Measurements from ENCODE around the gene EIF3L. TPM values are rescaled to one million over a fixed set of nuclear protein-coding genes. Genes with fewer than 3 reads are reported as not detected.
"Not testable (repeated sequence)": the region's sequence is repeated elsewhere in the genome, so short reads cannot be mapped to it uniquely, and the experiment has no call there.

EIF3L gene
- 606 TPM for total RNA-seq

DNA sequence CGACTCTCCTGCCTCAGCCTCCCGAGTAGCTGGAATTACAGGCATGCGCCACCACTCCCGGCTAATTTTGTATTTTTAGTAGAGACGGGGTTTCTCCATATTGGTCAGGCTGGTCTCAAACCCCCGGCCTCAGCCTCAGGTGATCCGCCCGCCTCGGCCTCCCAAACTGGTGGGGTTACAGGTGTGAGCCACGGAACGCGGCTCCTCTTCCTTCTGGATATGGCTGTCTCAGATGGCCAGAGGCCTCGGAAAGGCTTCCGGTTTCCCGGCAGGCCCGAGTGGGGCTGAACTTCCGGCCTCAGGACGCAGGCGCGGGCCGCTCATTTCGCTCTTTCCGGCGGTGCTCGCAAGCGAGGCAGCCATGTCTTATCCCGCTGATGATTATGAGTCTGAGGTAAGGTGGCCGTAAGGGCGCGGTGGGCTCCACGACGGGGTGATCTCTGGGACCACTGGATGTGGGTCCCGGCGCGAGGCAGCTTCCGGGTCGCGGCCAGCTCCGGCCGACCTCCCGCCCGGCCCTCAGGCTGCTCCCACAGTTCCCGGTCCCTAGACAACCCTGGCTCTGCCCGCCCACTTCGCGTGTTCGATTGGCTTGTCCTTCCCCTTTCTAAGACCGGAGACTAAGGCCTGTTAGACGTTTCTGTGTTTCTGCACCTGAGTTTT lies at the start of gene EIF3L:
Gene EIF3L, plus strand, starts transcription at position 331 of the 663 bp plus-strand sequence. Its CDS starts 31 bp downstream, at position 362.
- DNase-seq: peak; percentile 96

DNA sequence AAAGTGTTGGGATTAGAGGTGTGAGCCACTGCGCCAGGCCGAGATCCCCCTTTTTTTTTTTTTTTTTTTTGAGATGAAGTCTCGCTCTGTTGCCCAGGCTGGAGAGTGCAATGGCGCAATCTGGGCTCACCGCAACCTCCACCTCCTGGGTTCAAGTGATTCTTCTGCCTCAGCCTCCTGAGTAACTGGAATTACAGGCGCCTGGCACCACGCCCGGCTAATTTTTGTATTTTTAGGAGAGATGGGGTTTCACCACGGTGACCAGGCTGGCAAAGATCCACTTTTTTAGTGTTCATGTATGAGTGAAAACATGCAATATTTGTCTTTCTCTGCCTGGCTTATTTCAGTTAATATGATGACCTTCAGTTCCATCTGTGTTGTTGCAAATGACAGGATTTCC lies 49.2 kb upstream of the EIF3L start:
- not testable (repeated sequence) for DNase-seq

DNA sequence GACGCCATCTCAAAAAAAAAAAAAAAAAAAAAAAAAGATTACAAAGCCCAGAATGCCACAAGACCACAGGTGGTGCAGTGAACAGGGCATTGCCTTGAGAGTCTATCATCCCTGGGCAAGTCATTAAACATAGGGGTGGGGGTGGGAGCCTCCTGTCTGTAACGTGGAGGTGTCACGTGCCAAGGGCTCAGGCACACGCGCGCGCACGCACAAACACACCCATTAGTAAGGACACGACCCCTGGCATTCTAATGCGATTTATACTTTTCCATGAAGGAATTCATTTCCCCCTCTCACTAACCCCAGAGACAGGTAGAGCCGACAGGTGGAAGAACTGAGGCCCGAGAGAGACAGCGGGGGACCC lies 47.3 kb upstream of the EIF3L start:
- no peak for DNase-seq

DNA sequence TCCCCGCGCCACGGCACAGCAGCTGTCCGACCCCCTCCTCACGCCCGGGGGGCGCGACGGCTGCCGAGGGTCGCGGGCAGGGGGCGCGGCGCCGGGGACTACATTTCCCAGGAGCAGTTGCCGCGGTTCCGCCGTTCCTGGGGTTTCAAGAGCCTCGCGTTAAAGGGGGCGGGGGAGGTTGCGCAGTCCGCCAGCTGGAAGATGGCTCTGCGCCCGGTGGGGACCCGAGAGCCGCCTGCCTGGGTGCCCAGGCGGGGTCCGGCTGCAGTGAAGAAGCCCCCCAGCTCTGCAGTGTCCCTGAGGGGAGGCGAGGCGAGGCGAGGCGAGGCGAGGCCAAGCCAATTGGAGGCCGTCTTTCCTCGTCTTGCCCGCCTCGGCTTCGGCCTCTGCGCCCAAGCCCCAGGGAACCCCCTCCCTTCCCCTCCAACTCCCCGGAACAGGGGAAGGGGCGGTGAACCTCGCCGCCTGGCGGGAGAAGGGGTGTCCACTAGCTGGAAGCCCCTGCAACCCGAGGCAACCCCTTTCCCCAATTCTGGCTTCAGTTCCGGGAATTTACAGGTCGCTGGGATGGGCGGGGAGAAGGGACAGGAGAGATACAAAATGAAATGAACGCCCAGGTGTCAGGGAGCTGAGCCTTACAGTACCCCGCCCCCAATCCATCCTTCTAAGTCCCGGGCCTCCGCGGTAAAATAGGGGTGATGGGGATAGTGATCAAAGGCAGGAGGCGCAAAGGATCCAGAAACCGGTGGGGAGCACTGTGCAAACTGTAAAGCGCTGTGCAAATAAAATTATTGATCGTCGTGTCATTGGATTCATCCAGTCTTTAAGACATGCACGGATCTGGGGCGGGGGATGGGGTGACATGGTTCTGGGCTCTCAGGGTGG lies 46.7 kb upstream of the EIF3L start:
- DNase-seq: peak; percentile 89

DNA sequence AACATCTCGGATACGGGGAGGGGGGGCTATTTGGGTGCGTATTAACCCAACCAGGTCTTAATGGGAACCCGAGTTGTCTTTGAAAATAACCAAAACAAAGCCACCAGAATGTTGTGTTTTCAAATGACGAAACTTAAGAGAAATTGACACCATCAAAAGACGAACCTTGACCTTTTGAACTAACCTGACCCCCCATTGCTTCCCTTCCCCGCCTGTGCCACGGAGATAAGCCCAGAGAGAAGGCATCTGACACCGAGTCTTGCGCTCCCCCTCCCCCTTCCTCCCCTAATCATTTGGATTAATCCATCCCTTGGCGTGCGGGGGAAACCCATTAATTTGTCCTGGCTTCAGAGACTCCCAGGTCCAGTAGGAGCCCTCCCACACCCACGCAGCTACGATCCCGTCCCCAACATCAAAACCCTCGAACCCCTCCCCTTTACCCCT lies 46.0 kb upstream of the EIF3L start:
- peak; percentile 39 for DNase-seq

DNA sequence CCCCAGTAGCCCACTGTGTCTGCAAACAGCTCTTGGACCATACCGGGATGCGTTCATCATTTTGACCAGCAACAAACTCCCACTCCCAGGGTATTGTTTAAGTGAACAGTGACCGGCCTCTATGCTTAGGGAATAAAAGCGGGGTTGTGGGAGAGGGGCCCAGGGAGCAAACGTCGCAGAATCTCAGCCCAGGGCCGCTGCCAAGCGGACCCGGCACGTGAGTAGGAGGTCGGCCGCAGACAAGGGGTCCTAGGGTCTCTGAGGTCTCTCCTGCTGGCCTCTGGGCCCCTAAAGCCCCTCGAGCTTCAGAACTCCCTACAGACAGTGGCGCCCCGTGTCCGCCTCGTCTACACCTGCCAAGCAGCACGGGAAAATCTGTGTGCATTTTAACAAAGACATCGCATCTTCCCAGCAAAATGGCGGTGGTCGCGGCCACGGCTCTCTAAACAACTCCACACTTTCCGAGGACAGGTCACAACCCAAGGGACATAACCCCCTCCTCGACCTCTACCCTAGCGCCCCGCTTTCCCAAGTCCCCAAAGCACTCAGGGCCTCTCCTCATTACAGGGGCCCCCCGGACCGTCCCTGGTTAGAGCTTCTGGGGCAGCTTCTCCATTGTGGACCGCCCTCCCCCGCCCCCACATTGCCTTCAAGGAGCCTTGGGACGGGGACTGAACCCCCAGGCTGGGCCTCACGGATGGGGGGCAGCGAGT lies 45.4 kb upstream of the EIF3L start:
- DNase-seq: no peak

DNA sequence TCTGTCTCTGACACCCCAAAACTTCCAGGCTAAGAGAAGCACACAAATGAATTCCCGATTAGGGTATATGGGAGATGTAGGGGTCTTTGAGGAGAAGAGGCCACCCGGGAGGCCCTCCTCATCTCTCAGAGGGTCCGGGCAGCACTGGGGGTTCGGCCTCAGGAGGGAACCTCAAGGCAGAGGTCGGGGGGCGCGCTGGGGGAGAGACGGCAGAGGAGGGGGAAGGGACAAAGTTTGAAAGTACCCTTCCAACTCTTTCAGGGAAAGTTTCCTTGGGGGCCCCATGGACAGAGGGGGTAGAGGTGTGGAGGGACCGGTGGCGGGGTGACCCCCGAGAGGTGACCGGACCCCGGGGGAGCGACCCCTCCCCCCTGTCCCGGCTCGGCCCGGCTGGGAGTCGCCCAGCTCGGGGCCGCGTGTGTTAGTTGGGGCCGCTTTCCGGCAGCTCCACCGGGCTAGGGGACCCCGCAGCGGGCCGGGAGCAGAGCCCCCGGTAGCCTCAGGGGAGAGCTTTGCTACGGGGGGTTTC lies 44.8 kb upstream of the EIF3L start:
- DNase-seq: no peak

DNA sequence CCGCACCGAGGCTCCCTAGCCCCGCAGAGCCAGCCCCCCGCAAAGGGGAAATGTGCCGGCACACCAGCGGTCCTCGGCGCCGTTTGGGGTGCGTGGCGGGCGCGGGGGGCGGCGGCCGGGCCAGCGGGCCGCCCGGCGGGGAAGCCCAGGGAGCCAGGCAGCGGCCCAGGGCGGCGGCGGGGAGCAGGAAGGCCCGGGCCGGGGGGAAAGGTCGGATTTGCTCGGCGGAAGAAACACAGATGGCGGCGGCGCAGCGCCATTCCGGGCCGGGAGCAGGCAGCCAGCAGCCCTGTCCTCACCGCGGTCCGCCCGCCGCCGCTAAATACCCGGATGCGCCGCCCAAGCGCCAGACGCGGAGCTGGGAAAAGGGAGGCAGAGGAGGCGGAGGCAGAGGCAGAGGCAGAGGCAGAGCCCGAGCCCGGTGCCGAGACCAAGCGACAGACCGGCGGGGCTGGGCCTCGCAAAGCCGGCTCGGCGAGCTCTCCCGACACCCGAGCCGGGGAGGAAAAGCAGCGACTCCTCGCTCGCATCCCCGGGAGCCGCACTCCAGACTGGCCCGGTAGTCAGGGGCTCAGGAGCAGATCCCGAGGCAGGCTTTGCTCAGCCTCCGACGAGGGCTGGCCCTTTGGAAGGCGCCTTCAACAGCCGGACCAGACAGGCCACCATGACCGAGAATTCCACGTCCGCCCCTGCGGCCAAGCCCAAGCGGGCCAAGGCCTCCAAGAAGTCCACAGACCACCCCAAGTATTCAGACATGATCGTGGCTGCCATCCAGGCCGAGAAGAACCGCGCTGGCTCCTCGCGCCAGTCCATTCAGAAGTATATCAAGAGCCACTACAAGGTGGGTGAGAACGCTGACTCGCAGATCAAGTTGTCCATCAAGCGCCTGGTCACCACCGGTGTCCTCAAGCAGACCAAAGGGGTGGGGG lies 44.1 kb upstream of the EIF3L start:
- peak; percentile 95 for DNase-seq

DNA sequence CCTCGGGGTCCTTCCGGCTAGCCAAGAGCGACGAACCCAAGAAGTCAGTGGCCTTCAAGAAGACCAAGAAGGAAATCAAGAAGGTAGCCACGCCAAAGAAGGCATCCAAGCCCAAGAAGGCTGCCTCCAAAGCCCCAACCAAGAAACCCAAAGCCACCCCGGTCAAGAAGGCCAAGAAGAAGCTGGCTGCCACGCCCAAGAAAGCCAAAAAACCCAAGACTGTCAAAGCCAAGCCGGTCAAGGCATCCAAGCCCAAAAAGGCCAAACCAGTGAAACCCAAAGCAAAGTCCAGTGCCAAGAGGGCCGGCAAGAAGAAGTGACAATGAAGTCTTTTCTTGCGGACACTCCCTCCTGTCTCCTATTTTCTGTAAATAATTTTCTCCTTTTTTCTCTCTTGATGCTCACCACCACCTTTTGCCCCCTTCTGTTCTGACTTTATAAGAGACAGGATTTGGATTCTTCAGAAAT lies 43.4 kb upstream of the EIF3L start:
- DNase-seq: peak; percentile 25

DNA sequence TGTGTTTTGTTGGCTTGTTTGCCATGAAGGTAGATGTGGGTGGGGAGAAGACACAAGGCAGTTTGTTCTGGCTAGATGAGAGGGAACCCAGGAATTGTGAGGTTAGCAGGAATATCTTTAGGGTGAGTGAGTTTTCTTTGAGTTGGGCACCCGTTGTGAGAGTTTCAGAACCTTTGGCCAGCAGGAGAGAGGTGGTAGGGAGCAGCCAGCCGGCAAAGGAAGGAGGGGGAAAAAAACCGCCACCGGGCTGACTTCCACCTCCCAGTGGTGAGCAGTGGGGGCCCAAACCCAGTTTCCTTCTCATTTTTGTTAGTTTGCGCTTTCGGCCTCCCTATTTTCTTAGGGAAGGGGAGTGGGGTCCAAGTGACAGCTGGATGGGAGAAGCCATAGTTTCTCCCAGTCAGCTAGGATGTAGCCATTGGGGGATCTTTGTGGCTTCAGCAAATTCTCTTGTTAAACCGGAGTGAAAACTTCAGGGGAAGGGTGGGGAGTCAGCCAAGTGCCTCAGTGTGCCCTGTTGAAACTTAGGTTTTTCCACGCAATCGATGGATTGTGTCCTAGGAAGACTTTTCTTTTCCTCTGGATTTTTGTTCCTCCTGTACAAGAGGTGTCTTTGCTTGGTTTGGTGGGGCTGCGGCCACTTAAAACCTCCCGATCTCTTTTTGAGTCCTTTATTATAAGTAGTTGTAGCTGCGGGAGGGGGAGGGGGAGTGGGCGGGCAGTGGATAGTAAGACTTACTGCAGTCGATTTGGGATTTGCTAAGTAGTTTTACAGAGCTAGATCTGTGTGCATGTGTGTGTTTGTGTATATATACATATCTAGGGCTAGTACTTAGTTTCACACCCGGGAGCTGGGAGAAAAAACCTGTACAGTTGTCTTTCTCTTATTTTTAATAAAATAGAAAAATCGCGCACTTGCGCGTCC lies 42.5 kb upstream of the EIF3L start:
- DNase-seq: peak; percentile 52

DNA sequence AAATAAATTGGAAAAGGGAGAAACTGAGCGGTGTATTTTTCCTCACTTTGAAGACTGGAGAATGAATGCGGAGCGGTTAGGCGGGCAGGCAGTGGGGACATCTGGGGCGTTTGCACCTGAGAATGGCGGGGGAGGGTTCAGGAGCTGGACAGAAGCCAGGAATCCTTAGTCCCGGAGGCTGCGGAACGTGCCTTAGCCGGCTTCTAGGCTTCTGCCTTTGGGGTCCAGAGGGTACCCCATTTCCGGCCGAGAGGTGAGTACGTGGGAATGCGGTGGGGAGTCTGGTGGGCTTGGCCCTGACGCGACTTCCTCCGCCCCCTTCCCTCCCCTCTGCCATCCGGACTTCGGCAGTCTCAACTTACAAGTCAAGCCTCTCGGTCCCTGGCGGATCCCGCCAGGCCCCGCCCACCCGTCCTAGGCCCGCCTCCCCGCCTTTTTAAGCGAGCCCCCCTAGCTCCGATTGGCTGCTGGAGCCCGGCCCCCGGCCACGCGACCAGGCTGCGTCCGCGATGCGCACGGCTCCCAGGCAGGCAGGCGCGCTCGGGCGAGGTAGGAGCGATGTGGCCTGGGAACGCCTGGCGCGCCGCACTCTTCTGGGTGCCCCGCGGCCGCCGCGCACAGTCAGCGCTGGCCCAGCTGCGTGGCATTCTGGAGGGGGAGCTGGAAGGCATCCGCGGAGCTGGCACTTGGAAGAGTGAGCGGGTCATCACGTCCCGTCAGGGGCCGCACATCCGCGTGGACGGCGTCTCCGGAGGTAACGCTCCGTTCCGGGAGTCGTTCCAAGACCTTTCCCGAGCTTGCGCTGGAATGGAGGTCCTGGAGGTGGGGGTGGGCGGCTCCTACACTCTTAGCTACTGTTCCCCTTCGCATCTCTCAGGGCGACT lies 41.6 kb upstream of the EIF3L start, which contains the start of gene GCAT:
Gene GCAT, plus strand, starts transcription at position 525 of the 884 bp plus-strand sequence. Its CDS starts 34 bp downstream, at position 559.
- DNase-seq: peak; percentile 98

DNA sequence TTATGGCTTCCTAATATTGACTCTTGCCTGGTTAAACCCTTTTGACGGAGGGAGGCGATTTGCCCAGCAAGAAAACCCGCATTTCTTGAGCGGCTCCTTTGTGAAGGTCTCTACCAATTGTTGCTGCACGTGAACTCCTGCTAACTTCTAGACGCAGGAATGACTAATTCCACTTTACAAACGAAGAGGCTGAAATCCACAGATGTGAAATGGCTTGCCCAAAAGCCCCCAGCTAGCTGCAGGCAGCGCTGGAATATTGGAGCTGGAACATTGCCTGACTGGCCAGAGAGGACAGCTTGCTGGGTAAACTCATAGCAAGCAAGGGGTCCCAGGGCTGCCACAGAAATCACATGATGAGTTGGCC lies 40.9 kb upstream of the EIF3L start:
- no peak for DNase-seq

DNA sequence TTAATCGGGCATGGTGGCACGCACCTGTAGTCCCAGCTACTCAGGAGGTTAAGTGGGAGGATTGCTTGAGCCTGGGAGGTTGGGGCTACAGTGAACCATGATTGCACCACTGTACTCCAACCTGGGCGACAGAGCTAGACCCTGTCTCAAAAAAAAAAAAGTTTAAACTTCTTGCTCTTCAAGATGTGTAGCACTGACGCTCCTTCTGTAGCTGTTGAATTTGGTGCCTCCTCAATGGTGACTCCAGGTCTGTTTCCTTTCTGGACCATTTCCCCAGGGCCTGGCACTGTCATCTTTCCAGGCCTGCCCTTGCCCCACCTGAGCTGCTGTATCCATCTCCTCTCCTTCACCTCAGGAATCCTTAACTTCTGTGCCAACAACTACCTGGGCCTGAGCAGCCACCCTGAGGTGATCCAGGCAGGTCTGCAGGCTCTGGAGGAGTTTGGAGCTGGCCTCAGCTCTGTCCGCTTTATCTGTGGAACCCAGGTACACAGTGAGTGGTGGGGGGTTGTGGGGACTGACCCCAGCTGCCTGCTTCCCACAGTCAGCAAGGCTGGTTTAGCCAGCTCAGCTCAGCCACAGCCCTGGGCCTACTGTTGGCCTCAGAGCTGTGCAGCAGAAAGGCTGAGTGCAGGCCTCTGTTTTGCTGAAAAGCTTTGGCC lies 39.4 kb upstream of the EIF3L start:
- no peak for DNase-seq

DNA sequence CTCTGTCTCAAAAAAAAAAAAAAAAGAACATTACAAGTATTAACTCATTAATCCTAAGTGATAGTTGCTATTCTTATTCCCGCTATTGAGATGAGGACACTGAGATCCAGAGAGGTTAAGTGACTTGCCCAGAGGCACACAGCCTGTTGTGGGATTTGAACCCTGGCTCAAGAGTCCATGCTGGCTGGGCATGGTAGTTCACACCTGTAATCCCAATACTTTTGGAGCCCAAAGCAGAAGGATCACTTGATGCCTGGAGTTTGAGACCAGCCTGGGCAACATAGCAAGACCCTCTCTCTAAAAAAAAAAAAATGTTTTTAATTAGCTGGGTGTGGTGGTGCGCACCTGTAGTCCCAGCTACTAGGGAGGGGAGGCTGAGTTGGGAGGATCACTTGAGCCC lies 37.4 kb upstream of the EIF3L start:
- no peak for DNase-seq

DNA sequence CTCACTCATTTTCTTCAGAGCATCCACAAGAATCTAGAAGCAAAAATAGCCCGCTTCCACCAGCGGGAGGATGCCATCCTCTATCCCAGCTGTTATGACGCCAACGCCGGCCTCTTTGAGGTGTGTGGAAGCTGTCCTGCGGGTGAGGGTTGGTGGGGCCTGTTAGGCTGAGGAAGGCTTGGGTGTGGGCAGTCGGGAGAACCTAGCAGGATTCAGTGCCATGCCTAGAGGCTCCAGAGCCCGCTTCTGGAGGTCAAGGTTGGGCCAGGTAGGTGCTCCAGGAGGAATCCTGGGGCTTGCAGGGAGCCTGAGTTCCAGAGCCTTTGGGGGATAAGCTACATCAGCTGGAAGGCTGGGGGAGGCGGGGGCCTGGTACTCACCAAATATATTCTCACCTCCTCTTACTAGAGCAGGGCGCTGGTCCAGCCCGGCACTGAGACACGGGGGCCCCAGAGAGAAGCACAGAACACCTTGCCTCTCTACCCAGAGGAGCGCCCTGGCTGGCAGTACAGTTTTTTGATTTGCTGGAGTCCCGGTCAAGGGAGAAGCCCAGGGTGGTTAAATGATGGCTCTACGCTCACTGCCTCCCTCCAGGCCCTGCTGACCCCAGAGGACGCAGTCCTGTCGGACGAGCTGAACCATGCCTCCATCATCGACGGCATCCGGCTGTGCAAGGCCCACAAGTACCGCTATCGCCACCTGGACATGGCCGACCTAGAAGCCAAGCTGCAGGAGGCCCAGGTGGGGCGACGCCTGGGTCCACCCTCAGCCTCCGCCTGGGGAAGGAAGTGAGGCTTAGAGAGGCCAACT lies 36.1 kb upstream of the EIF3L start:
- DNase-seq: no peak

DNA sequence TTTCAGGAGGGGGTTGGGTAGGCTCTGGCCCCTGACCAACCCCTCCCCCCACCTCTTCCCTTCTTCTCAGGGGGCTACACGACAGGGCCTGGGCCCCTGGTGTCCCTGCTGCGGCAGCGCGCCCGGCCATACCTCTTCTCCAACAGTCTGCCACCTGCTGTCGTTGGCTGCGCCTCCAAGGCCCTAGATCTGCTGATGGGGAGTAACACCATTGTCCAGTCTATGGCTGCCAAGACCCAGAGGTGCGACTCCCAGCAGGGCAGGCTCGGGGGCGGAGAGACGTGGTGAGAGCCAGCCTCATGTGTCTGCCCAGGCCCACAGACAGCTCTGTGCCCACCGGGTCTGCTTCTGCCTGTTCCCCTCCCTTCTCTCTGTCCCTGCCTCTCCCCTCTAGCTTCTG lies 33.6 kb upstream of the EIF3L start:
- DNase-seq: no peak

DNA sequence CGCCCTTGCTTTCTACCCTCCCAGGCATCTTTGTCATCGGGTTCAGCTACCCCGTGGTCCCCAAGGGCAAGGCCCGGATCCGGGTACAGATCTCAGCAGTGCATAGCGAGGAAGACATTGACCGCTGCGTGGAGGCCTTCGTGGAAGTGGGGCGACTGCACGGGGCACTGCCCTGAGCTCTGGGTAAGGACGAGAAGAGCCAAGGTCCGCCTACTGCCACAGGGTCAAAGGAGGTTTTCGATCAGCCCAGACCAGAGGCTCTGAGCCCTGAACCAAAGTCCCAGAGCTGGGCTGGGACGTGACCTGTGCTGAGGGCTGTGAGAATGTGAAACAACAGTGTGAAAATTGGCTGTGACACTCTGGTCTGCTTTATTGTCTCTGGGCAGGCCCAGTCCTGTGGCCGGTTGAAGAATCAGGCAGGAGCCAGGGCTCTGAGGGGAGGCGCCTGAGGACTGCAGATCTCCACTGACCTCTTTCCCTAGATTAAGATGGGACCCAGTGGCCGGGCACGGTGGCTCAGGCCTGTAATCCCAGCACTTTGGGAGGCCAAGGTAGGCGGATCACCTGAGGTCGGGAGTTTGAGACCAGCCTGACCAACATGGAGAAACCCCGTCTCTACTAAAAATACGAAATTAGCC lies 32.6 kb upstream of the EIF3L start:
- no peak for DNase-seq
